ENCODE measurements around the gene TCF12. TPM values are rescaled to one million over a fixed set of nuclear protein-coding genes. Genes with fewer than 3 reads are reported as not detected.

Gene TCF12
- total RNA-seq, 1 experiment from 2014 or later = 76.7 TPM

DNA sequence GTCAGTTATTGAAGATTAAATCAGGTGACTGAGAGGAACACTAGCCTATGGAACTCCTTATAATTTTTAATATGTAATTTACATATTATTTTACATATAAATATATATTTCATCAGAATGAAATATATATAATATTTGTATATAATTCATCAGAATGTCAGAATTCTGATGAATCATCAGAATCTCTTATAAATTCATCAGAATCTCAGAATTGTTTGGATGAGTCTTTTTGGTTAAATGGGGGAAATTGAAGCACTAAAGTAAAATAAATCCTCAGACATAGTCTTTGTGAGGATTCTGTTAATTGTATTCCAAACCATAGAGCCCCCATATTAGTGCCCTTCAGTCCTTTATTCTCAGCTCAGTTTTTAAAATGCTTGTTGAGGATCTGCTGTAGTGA lies 15.4 kb downstream of the TCF12 start:
- H3K23me2 ChIP-seq (ENCODE audit: insufficient read length, low read depth, low read length, poor library complexity, severe bottlenecking) = no peaks in the 10 kb centered on the region
- H3K9ac ChIP-seq (ENCODE audit: extremely low read depth, insufficient read length, low read length) = no peak overlapping the region
- no peak overlapping the region for H2BK15ac ChIP-seq (ENCODE audit: low read depth, low read length)
- no peak overlapping the region for H4K8ac ChIP-seq (replicated peaks; ENCODE audit: insufficient read length, low read depth, low read length)
- H3K4me1 Mint-ChIP-seq = peaks cover 40 to 44% of the 10 kb centered on the region in 2 experiments
- H2BK12ac ChIP-seq (ENCODE audit: insufficient read length, low read depth, low read length) = no peak overlapping the region
- H3K36me3 Mint-ChIP-seq (ENCODE audit: insufficient read depth in 1 of 3, low read depth in 3 of 3) = peaks cover 22 to 30% (median 25%) of the 10 kb centered on the region in 3 experiments
- H3K4ac ChIP-seq (ENCODE audit: low read depth, low read length) = no peak overlapping the region
- H3K79me1 ChIP-seq (ENCODE audit: insufficient read depth, low read depth, low read length, poor library complexity, severe bottlenecking) = peaks cover 6% of the 10 kb centered on the region
- H2AFZ ChIP-seq (ENCODE audit: low read length) = no peak overlapping the region
- no peak overlapping the region for H3K4me2 ChIP-seq (ENCODE audit: insufficient read depth, insufficient read length, low read length)
- no peaks in the 10 kb centered on the region for H4K20me1 ChIP-seq (ENCODE audit: control insufficient read depth, insufficient read depth, insufficient read length)
- no peak overlapping the region for H2BK120ac ChIP-seq (ENCODE audit: low read depth, low read length, poor library complexity, severe bottlenecking)
- no peak overlapping the region for H3K27ac Mint-ChIP-seq
- no peak overlapping the region for H2BK20ac ChIP-seq (ENCODE audit: low read depth, low read length, poor library complexity, severe bottlenecking)
- H3K27me3 Mint-ChIP-seq (ENCODE audit: low read depth) = no peaks in the 10 kb centered on the region
- no peak overlapping the region for H4K91ac ChIP-seq (ENCODE audit: insufficient read length, low read depth, low read length)
- no peak overlapping the region for H3K27ac ChIP-seq (ENCODE audit: insufficient read length, low read depth, low read length)
- H3T11ph ChIP-seq (ENCODE audit: low read length) = no peak overlapping the region
- no peak overlapping the region for H3K4me3 Mint-ChIP-seq
- H2AK5ac ChIP-seq (ENCODE audit: insufficient read length, low read length) = no peak overlapping the region
- no peak overlapping the region for H4K5ac ChIP-seq (ENCODE audit: insufficient read length, low read depth, low read length)
- no peak overlapping the region for H3K56ac ChIP-seq (ENCODE audit: insufficient read length, low read depth, low read length)
- H3K18ac ChIP-seq (ENCODE audit: insufficient read length, low read depth, low read length) = no peak overlapping the region
- DNase-seq = no peak
- H3K79me2 ChIP-seq (ENCODE audit: insufficient read depth, low read length) = peaks cover 31% of the 10 kb centered on the region; the same call in 1 of the 2 replicates
- H3K9me3 Mint-ChIP-seq = peaks cover 0 to 2% of the 10 kb centered on the region in 2 experiments; a peak in 2 of 5 replicates
- H3K14ac ChIP-seq (ENCODE audit: insufficient read depth, low read length) = no peak overlapping the region
- 0 out of 2 replicates have a peak, but pooled peaks cover 4% of the 10 kb centered on the region for H3K4me1 ChIP-seq (ENCODE audit: insufficient read depth, low read length)
- no peak overlapping the region for H2BK5ac ChIP-seq (ENCODE audit: insufficient read length, low read length)
- no peak overlapping the region for H3K23ac ChIP-seq (ENCODE audit: insufficient read length, low read depth, low read length)
- TF ChIP-seq, protein P1, sequence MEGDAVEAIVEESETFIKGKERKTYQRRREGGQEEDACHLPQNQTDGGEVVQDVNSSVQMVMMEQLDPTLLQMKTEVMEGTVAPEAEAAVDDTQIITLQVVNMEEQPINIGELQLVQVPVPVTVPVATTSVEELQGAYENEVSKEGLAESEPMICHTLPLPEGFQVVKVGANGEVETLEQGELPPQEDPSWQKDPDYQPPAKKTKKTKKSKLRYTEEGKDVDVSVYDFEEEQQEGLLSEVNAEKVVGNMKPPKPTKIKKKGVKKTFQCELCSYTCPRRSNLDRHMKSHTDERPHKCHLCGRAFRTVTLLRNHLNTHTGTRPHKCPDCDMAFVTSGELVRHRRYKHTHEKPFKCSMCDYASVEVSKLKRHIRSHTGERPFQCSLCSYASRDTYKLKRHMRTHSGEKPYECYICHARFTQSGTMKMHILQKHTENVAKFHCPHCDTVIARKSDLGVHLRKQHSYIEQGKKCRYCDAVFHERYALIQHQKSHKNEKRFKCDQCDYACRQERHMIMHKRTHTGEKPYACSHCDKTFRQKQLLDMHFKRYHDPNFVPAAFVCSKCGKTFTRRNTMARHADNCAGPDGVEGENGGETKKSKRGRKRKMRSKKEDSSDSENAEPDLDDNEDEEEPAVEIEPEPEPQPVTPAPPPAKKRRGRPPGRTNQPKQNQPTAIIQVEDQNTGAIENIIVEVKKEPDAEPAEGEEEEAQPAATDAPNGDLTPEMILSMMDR (conservative IDR thresholded peaks at IDR 0.05) = no peak
- H3K9me3 ChIP-seq (ENCODE audit: control insufficient read depth, low read depth, low read length) = no peaks in the 10 kb centered on the region
- H3K27me3 ChIP-seq (ENCODE audit: insufficient read depth, low read length) = no peaks in the 10 kb centered on the region

Data from H9 (cell line).